Stimulated activated CD8-positive, alpha-beta memory T cell treated with anti-CD3 and anti-CD28 coated beads, Interleukin-15, amount 100 ng/mL, for 1 hour (primary cell): Measurements from ENCODE around the gene LRRC23.

Experiments
- DNase-seq: peaks from one replicate; pipeline ENCODE4 v3.0.0-alpha.2; 2020; ENCODE audit warnings: low read depth

Gene LRRC23

DNA sequence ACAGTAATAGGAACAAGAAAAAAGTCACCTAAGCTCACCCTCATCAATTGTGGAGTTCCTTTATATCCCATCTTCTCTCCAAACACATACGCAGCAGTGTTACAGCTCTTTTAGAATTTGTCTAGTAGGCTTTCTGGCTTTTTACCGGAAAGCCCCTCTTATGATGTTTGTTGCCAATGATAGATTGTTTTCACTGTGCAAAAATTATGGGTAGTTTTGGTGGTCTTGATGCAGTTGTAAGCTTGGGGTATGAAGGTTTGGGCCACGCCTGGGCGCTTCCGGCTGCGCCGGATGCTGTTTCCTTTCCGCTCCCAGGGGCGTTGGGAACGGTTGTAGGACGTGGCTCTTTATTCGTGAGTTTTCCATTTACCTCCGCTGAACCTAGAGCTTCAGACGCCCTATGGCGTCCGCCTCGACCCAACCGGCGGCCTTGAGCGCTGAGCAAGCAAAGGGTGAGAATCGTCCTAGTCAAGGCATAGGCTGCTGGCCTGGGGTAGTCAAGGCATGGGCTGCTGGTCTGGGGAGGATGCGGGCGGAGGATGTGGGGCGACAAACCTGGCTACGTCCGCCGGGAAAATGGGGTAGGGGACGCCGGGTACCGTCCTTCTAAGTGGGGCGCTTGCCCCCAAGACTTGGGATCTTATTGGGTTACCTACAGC is 39.2 kb downstream of the LRRC23 start, which contains the start of the genes C12orf57 and RNU7-1:
C12orf57 (plus strand) TSS at position 301 of the 659 bp plus-strand sequence; CDS start at position 401, 100 bp downstream.
RNU7-1 (plus strand) TSS at position 95 of the 659 bp plus-strand sequence.
- peak; percentile 55 for DNase-seq

DNA sequence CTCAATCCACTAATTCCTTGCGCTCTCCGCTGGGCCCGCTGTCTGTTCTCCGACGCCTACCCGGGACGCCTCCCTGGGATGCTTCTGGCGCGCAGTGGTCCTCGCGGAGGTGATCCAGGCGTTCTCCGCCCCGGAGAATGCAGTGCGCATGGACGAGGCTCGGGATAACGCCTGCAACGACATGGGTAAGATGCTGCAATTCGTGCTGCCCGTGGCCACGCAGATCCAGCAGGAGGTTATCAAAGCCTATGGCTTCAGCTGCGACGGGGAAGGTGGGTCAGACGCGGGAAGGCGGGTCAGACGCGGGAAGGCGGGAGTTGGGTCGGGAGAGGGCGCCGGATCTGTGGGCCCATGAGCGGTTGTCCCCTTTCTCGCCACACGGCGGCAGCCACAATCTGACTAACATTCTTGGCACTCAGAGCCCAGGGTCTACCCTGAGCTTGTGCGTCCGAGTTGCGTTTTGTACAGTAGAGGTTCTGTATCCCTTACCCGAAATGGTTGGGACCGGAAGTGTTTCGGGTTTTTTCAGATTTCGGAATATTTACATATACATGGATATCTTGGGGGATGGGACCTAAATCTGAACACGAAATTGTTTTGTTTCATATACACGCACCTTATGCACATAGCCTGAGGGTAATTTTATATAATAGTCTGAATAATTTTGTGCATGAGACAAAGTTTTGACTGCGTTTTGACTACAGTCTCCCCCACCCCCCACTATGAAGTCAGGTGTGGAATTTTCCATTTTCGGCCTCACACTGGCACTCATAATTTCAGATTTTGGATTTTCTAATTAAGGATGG is 40.0 kb downstream of the LRRC23 start:
- peak; percentile 71 for DNase-seq

DNA sequence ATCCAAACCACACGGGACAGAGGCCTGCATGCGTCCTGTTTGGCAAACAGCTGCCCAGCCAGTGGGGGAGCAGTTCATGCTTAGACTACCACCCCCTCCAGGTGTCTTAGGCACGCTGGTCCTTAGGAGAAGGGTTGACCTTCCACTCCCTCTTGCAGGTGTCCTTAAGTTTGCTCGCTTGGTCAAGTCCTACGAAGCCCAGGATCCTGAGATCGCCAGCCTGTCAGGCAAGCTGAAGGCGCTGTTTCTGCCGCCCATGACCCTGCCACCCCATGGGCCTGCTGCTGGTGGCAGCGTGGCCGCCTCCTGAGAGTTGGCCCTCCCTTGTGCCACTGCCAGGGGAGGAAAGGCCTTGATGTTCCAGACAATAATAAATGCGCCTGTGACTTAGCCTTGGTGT is 41.0 kb downstream of the LRRC23 start:
- DNase-seq = no peak

DNA sequence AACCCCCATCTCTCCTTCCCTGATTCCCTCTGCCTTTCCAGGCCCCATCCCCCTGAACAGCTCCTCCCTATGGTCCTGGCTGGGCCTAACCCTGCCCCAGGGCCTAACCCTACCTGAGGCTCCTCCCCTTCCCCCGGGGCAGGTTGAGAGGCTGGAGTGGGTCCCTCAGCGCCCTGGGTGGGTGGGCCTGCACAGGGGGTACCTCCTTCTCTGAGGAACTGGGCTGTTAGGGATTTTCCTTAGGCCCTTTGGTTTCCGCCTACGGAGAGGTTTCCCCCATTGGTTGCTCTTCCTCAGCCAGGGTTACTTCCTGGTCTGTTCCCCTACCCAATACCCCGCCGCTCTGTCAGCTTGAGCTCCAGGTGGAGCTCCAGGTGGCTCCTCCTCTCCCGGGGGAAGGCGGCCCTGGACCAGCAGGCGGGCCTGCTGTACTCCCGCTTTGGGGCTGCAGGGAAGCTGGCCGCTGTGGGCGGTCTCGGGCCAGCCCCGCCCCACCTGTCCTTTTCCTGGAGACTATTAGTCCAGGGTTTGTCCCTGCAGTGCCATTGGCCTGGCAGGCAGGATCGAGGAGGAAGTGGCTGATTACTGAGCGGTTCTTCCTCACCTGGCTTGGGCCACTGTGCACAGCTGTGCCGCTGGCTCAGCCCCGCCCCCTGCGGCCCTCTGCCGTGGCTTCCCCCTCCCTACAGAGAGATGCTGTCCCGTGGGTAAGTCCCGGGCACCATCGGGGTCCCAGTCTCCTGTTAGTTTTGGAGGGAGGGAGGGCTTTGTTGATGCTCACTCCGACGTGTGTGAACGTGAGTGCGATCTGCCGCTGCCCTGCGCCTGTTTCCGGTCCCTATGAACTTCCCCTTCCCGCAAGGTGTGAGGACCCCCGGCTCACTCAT is 41.7 kb downstream of the LRRC23 start:
- DNase-seq = no peak

DNA sequence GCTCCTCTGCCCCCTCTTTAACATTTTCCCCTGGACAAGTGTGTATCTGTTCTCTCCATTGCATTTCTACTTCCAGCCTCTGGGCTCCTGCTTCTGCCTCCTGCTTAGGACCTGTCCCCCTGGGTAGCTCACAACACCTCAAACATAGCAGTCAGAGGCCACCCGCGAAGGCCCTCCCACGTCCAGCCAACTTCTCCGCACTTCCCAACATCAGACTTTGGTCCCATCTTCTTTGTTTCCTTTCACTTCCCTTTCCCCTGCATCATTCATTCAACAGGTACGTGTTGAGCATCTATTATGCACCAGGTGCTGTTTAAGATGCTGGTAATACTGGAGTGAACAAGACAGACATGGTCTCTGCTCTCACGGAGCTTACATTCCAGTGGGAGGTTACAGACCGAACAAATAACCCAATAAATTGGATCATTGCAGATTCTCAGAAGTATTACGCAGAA is 42.3 kb downstream of the LRRC23 start:
- no peak for DNase-seq

DNA sequence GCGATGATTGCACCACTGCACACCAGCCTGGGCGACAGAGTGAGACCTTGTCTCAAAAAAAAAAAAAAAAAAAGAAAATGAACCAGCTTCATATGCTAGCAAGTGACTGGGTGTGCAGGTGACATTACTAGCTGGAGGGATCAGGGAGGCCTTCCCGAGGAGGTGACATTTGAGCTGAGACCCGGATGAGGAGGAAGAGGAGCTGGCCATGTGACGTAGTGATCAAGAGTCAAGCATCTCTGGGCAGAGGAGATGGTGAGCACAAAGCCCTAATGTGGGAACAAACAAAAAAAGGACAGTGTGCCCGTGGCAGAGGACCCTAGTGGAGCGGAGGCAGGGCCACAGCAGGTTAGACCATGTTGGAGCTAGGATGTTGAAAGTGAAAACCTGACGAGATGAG is 43.0 kb downstream of the LRRC23 start:
- DNase-seq = no peak

DNA sequence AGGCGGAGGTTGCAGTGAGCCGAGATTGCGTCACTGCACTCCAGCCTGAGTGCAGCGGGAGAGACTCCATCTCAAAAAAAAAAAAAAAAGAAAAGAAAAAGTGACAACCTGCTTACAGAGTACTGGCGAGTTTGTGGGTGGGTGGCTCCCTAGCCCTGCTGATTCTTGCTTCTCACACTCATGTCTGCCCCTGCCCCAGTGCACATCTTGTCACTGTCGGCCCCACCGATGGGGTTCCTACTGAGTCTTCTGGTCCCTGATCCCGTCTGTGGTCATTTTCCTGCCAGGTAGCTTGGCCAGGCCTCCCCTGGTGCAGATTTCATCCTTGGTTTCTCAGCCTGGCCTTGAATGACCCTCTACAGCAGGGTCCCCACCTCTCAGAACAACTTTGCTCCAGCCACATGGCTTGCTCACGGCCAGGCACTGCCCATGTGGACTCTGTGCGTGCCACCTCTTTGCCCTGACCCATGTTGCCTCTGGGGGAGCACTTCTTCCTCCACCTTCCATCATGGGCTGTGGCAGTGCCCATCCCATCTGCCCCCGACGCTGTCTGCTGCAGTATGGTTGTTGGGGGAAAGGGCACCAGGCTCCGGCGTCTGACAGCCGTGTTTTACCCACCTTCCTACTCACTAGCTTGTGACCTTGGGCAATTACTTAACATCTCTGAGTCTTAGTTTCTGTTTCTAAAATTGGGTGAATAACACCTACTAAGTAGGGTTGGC is 44.4 kb downstream of the LRRC23 start:
- DNase-seq = no peak

DNA sequence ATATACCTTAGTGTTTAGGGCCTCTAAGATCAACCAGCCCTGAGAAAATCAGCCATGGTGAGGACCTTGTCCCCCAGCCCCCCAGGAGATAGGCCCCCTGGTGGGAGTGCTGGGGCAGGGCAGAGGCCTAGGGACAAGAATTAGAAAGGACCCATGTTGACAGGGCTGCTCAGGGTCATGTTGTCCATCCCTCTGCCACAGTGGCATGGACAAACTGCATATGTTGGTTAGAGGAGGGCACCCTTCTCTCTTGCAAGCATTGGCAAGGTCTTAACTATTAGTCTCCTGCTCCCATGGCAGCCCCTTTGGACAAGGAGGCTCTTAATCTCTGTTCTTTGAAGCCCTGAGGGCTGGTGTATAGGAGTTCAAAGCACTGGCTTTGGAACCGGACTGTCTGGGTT is 45.8 kb downstream of the LRRC23 start:
- DNase-seq = no peak

DNA sequence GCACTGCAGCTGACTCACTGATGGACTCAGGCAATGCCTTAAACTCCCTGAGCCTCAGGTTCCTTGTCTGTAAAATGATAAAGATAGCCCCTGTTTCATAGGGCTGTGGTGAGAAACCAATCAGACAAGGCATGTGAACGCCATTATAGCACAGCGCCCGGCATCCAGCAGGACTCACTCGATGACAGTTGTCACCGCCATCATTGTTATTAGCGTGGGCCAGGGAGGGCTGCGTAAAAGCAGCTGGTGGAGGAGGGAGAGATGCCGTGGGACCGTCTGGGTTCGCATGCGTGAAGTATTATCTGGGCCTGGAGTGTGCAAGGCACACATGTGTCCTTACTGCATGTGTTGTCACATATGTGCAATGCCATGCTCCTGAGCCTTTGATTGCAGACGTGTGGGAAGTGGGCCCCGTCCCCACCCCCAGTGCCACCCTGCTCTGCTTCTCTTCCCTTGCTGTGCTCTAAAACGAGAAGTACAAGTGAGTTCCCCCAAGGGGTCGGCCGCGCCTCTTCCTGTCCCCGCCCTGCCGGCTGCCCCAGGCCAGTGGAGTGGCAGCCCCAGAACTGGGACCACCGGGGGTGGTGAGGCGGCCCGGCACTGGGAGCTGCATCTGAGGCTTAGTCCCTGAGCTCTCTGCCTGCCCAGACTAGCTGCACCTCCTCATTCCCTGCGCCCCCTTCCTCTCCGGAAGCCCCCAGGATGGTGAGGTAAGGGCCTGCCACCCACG is 46.4 kb downstream of the LRRC23 start, which contains the start of gene PTPN6:
PTPN6 (plus strand) TSS at position 546 of the 730 bp plus-strand sequence; CDS start at position 703, 157 bp downstream.
- no peak for DNase-seq

DNA sequence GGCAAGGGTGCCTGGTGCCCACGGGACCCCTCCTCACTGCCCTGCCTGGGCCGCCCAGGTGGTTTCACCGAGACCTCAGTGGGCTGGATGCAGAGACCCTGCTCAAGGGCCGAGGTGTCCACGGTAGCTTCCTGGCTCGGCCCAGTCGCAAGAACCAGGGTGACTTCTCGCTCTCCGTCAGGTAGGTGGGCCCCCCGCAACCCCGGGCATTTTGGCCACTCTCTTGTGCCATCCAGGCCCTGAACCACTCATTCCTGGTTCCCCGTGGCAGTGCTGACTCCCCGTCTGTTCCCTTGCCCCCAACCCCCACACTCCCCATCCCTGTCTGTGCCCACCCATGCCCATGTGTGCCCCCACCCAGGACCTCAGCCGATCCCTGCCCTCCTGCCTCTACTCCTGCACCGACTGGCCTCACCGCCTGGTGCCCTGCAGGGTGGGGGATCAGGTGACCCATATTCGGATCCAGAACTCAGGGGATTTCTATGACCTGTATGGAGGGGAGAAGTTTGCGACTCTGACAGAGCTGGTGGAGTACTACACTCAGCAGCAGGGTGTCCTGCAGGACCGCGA is 47.0 kb downstream of the LRRC23 start:
- no peak for DNase-seq

DNA sequence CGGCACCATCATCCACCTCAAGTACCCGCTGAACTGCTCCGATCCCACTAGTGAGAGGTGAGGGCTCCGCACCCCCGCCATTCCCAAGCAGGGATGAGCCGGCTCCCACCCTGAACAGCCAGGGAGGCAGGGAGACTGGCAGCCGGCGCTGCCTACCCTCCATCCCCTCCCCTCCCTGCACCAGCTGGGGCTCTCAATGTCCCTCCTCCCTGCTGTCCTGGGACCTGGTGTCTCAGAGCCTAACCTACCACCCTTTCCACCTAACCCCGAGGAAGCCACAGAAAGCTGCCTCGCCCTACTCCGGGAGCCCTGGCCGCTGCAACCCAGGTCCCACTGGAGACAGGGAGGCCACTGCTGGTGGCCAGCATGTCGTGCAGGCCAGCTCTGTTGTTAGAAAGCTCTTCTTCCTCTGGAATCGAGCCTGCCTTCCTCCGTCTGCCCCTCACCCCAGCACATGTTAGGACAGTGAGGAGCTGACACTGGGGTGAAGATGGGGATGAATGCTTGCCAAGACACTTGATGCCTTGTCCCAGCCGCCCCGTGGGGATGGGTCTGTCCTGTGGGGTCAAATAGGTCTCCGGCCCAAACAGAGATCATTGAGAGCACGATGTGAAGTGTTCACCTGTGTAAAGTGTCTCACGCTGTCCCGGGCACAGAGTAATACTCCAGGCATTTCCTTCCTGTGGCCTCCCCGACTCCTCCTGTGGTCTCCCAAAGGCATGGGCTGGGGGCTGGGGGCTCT is 47.7 kb downstream of the LRRC23 start:
- DNase-seq = no peak

DNA sequence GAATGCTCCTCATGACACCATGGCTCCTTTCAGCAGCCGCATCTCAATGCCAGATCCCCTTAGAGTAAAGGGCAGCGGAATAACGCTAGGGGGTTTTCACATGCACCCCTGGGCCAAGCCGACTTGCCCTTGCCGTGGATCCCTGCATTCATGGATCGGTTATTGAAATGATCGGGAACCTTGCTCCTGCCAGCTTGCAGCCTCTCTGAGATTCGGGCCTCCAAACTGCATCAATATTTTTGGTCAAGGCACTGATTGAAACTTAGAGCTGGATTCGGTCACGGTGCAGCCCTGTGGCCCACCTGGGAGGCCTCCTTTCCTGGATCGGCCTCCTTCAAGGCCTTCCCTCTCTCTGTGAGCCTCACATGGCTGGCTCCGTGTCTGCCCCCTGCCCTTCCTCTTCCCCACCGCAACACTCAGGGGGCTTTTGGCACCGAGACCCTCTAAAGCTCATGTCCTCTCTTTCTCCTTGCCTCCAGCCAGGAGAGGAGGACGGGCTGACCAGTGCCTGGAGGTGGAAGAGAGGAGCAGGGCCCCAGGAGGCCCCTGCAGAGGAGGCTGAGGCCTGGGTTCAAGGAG is 48.3 kb downstream of the LRRC23 start:
- DNase-seq = no peak

DNA sequence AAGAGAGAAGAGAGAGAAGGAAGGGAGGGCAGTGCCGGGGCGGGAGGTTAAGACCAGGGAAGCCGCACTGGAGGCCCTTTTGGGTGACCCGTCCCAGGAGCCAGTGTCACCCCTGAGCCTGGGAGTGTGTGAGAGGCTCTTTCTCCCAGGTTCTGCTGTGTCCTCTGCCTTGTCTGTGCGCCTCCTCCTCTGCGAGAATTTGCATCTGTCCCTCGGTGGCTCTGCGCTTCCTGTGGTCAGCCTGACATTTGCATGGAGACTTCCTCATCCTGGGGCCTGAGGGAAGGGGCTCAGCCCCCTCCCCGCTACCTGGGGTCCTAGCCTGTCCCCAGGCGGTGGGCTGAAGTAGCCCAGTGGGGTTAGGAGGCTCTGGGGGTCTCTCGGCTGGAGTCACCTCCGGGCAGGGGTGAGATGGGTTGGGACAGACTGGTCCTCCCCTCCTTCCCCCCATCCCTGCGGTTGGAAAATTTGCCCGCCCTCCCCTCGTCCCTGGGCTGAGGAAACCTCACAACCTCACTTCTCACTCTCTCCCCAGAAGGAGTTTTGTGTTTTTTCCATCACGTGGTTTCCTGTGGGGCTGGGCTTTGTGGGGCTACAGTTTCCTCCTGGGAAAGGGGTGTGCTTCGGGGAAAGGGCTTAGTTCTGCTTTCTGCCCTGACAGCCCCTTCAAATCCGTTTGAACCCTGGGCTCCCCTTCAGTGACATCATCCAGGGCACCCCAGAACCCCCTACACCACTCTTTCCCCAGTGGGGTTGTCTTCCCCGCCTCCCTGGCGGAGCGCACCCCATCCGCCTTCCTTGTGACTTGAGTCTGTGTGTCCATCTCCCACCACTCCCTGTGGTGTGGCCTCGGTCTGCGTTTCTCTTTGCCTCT is 49.1 kb downstream of the LRRC23 start:
- peak; percentile 80 for DNase-seq

DNA sequence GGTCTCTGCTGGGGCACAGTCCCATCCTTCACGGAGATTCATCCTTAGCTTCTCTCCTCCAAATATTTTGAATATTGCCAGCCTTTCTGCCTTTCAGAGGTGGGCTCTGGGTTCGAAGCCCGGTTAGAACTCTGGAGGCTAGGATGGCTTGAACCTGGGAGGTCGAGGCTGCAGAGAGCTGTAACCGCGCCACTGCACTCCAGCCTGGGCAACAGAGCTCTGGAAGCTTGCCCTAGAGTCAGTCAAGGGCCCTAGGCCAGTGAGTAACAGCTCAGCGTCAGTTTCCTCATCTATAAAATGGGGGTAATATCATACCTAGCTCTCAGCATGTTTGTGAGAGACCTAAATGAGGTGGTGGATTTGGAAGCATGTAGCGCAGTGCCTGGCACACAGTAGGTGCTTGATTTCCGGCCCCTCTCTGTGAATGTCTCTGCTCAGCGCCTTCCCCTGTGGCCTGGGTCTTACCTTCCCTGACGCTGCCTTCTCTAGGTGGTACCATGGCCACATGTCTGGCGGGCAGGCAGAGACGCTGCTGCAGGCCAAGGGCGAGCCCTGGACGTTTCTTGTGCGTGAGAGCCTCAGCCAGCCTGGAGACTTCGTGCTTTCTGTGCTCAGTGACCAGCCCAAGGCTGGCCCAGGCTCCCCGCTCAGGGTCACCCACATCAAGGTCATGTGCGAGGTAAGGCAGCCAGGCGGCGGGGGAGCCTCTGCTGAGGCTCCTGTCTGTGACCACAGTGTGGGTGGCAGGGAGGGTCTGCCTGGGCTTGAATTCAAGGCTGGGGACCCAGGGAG is 49.9 kb downstream of the LRRC23 start:
- DNase-seq = no peak

DNA sequence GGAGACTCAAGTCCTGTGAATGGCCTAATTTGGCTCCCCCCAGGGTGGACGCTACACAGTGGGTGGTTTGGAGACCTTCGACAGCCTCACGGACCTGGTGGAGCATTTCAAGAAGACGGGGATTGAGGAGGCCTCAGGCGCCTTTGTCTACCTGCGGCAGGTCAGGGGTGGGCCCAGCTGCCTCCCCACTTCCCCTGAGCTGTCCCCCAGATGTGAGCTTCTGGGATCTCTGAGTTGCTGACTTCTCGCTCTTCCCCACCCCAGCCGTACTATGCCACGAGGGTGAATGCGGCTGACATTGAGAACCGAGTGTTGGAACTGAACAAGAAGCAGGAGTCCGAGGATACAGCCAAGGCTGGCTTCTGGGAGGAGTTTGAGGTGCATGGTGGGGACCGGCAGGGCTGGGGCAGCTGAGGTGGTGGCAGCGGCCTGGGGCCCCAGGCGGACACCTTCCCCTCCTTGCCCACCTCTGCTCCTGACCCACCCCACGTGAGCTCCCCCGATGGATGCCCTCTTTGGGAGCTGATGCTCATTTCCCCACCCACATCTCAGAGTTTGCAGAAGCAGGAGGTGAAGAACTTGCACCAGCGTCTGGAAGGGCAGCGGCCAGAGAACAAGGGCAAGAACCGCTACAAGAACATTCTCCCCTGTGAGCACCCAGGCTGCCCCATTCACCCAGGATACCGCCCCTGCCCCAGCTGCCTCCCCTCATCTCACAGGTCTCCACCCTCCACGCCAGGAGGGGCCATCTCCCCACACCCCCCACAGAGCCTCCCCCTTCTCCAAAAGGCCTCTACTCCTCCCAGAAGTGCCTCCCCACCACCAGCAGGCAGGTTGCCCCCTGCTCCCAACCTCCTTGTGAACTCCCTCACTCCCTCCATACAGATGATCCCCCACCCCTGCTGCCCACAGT is 50.7 kb downstream of the LRRC23 start:
- DNase-seq = no peak

DNA sequence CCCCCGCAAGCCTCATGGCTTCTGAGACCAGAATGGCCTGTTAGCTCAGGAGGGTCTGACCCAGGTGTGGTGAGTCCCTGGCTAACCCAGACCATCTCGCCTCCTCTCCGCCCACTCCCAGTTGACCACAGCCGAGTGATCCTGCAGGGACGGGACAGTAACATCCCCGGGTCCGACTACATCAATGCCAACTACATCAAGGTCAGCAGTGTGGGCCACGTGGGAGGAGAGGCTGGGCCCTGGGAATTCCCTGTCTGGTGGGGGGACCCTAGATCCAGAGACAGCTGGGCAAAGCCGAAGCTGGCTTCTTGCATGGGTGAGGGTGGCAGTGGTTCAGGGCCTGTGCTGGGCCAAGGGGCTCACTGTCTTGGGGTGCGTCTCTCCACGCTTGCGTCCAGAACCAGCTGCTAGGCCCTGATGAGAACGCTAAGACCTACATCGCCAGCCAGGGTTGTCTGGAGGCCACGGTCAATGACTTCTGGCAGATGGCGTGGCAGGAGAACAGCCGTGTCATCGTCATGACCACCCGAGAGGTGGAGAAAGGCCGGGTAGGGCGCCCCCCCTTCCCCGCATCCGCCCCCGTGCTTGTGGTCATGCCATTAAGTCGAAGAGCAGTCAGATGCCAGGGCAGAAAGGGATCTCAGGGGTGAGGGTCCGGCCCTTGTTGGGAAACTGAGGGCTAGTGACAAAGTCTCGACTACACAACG is 51.6 kb downstream of the LRRC23 start:
- no peak for DNase-seq
